CD4-positive, alpha-beta T cell treated with Interleukin-2 at 100 ng/mL for 4 hours (primary cell): ENCODE results near the gene PIK3CD.

Experiments used
- DNase-seq: peaks from one replicate; pipeline ENCODE4 v3.0.0-alpha.2; 2020; ENCODE audit warnings: low spot score

The PIK3CD gene

GRCh38 chr1:9651565-9652378 is at the start of gene PIK3CD:
Gene PIK3CD (plus strand): TSS chr1:9651731. CDS start chr1:9710456, 58,725 bp downstream.
- peak; percentile 30 for DNase-seq

DNA sequence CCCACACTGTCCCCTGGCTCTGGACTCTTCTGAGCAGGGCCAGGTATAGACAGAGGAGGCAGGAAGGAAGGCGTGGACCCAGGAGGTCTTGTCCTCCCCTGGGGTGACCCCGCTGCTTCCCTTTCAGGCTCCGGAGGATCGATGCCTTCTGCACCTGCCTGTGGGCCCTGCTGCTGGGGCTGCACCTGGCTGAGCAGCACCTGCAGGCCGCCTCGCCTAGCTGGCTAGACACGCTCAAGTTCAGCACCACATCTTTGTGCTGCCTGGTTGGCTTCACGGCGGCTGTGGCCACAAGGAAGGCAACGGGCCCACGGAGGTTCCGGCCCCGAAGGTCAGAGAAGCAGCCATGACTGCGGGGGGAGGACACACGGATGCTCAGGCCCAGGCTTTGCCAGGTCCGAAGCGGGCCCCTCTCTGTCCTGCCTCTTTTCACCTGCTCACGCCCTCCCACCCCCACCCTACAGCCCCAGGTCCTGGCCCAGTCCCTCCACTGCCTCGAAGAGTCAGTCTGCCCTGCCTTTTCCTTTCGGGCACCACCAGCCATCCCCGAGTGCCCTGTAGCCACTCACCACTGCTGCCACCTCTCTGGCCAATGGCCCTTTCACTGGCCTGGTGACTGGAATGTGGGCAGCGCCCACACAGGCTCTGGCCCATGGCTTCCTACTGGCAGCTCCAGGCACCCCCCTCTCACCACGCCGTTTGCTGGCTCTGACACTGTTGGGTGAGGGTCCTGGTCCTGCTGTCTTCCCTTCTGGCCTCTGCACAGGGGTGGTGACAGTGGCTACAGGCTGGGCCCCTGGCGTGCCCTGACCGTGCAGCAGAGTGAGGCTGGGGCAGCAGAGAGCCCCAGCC is 49.4 kb upstream of the PIK3CD start:
- no peak for DNase-seq

DNA sequence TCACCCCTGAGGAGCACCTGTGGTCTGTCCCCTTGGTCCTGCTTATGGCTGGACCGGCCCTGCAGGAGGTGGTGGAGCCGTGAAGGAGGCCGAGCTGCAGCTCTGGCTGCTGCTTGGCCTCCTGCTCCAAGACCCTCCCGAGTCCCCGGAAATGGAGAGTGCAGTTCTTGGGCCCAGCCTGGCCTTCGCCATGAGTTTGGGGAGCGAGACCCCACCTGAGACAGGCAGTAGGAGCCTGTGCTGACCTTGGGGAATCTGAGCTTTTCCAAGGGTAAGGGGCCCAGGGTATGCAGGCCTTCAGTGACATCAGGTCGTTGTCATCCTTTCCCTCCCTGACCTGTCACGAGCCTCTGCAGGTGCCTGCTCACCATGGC is 48.8 kb upstream of the PIK3CD start:
- no peak for DNase-seq

- DNase-seq: no peak
Observed at GRCh38 chr1:9603307-9603706, 48.2 kb upstream of the PIK3CD start.

GRCh38 chr1:9603766-9604753 is 47.5 kb upstream of the PIK3CD start:
- no peak for DNase-seq

DNA sequence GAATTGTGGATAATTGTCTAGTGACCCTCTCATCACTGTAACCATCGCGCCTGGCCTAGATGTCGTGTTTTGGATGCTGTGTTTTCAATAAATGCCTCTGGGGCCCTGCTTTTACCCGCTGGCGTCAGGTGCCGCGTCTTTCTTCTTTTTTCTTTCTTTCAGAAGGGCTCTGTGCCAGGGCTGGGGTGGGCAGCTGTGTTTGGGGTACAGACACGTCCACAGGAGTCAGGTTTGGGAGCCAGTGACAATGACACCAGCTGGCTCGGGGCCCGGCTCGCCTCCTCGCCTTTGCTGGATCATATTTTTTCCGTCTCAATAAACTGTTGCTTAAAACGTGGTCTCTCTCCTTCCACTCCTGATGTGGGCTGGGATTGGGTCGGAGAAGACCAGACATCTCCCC is 46.7 kb upstream of the PIK3CD start:
- DNase-seq: no peak

DNA sequence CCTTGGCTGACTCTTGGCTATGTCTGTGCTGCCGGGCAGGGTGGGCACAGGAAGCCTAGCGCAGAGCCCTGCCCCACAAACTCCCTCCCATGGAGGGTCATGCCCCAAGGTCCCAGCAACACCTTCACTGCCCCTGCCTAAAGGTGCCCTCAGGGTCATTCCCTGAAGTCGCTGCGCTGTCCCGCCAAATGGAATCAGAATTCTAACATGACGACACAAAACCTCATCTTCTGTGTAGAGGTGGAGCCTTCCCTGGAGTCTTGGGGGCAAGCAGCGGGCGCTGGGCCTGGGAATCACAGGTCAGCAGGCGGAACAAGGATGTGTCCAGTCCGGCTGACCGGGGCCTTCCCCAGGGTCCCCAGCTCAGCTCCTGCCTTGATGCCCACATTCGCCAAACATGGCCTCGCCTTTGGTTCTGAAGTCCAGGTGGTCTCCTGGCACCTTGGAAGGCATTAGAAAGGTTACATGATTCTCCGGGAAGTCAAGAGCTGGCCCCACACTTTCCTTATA is 45.5 kb upstream of the PIK3CD start:
- DNase-seq: no peak

- no peak for DNase-seq
Observed at GRCh38 chr1:9606458-9606857, 45.1 kb upstream of the PIK3CD start.

DNA sequence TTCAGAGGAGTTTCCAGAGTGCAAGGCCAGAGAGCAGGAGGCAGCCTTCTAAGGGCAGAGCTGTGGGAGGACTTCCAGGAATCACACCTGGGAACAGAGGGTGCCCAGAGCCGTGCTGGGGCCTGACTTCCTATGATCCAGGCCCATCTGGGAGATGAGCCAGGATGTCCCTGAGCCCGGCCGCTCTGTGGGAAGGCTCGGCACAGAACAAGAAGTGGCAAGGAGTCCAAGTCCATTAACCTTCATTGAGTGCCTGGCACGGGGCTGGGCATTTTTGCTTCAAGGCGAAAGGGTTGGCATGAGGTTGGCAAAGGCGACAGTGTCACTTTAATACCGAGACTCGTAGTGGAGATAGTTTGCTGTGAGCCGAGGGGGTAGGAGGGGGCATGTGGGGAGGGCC is 44.6 kb upstream of the PIK3CD start:
- no peak for DNase-seq

DNA sequence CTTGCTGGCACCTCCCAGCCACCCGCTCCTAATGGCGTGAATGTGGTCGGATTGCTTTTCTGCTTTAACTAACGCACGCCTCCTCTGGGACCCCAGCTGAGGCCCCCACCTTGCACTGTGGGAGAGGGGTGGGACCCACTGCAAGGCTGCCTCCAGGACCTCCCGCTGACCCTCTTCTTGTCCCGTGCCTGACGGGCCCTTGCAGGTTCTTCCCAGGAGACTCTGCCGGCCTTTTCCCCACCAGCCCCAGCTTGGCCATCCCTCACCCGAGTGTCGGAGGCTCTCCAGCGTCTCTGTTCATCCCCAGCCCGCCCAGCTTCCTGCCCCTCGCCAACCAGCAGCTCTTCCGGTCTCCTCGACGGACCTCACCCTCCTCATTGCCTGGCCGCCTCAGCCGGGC is 44.2 kb upstream of the PIK3CD start:
- DNase-seq: no peak

- DNase-seq: no peak
Observed at GRCh38 chr1:9609998-9610397, 41.5 kb upstream of the PIK3CD start.

DNA sequence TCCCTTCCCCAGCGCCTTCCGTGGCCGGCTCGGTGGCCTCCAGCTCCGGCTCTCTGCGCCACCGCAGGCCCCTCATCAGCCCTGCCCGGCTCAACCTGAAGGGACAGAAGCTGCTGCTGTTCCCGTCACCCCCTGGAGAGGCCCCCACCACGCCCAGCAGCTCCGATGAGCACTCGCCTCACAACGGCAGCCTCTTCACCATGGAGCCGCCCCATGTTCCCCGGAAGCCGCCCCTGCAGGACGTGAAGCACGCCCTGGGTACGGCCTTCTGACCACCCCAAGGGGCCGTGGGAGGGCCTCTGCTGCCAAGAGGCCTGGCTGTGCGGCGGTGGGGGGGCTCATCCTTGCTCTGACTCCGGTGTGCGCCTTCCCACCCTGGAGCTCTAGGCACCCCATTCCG is 41.0 kb upstream of the PIK3CD start:
- no peak for DNase-seq

DNA sequence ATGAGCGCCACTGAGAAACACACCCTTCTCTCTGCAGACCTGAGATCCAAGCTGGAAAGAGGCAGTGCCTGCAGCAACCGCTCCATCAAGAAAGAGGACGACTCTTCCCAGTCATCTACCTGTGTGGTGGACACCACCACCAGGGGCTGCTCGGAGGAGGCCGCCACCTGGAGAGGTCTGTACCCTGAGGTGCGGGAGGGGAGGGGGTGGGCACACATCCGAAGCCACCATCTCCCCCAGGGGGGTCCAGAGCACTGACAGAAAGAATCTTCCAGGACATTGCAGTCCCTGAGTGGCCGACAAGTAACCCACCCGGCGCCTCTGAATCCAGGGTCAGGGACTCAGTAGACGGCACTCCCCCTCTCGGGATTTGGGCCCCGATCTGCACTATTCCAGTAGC is 39.8 kb upstream of the PIK3CD start:
- no peak for DNase-seq

DNA sequence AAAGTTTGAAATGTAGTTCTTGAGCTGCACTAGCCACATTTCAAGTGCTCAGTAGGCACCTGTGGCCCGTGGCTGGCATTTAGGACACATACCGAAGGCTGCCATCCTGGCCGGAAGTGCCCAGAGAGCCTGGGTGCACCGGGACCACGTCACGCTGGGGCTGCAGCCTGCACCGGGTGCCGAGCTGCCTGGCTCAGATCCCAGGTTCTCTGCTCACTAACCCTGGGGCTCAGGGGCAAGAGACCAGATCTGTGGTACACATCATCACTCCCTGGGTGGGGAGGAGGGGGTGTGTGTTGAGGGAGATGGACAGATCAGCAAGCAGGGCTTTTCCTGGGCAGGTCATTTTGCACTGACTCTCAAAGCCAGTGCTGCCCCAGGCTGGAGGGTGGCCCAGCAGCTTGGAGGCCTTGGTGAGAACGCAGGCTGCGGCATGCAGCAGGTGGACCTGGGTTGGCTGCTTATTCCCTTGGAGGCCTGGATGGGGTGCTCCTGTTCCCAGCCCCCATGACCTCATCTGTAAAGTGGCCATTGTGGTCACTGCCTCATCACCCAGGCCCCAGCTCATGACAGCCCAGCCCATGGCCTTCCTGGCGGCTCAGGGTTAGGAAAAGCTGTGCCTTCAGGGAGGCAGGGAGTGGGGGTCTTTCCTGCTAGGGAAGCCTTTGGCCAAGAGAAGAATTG is 39.2 kb upstream of the PIK3CD start:
- DNase-seq: no peak

- DNase-seq: no peak
Observed at GRCh38 chr1:9612871-9613624, 38.5 kb upstream of the PIK3CD start.

GRCh38 chr1:9613625-9614299 is 37.8 kb upstream of the PIK3CD start:
- no peak for DNase-seq

GRCh38 chr1:9615316-9616063 is 36.0 kb upstream of the PIK3CD start:
- DNase-seq: peak; percentile 59

GRCh38 chr1:9618909-9619679 is 32.4 kb upstream of the PIK3CD start:
- DNase-seq: no peak
